Left renal cortex interstitium (tissue), 4 donors: ENCODE results near the gene DYNLL2. TPM values are rescaled to one million over a fixed set of nuclear protein-coding genes. Genes with fewer than 3 reads are reported as not detected.

Experiments used
- polyA plus RNA-seq, 4 donors: library from polyadenylated mRNA; unstranded; fragments of 120-200 nt; gene quantifications; one replicate each; pipeline ENCODE4 v1.2.1, GENCODE V29; 2013; ENCODE audit not compliant: insufficient read length in 4 of 4

DYNLL2 gene
- polyA plus RNA-seq, 4 donors = 75.0 to 83.2 (median 79.1) TPM

Other genes with a start within 250 kb of the DYNLL2 start
- 10 to 100 TPM; 57.6 to 63.7 (median 60.9) TPM for gene MRPS23, start 233.4 kb upstream of the DYNLL2 start, polyA plus RNA-seq
- 10 to 100 TPM; 42.9 to 58.7 (median 52.2) TPM for gene CUEDC1, start 128.0 kb upstream of the DYNLL2 start, polyA plus RNA-seq
- 100 to 1,000 TPM; 104 to 112 (median 107) TPM for gene VEZF1, start 95.2 kb upstream of the DYNLL2 start, polyA plus RNA-seq
- gene SRSF1, start 76.2 kb upstream of the DYNLL2 start, polyA plus RNA-seq = 100 to 1,000 TPM; 318 to 393 (median 366) TPM
- under 1 TPM in 2 of 4 donors, not detected in 2; 0.07 to 0.08 TPM for gene OR4D1, start 65.0 kb downstream of the DYNLL2 start, polyA plus RNA-seq
- not detected for gene OR4D2, start 83.6 kb downstream of the DYNLL2 start, polyA plus RNA-seq
- 1 to 10 TPM in 2 of 4 donors, under 1 TPM in 2; 0.46 to 1.7 (median 0.92) TPM for gene EPX, start 109.3 kb downstream of the DYNLL2 start, polyA plus RNA-seq
- 10 to 100 TPM; 34.8 to 56.9 (median 46.3) TPM for gene MKS1, start 135.8 kb downstream of the DYNLL2 start, polyA plus RNA-seq
- gene LPO, start 155.2 kb downstream of the DYNLL2 start, polyA plus RNA-seq = under 1 TPM in 3 of 4 donors, not detected in 1; 0.16 to 0.25 (median 0.19) TPM
- 10 to 100 TPM in 1 of 4 donors, 1 to 10 TPM in 3; 2.8 to 10.8 (median 4.0) TPM for gene MPO, start 197.5 kb downstream of the DYNLL2 start, polyA plus RNA-seq
- gene TSPOAP1, start 245.4 kb downstream of the DYNLL2 start, polyA plus RNA-seq = 10 to 100 TPM; 33.2 to 77.6 (median 60.3) TPM